H1 (cell line): ENCODE results near the gene DDAH2. TPM values are rescaled to one million over a fixed set of nuclear protein-coding genes. Genes with fewer than 3 reads are reported as not detected.

Experiments
- CTCF ChIA-PET: fragments of 300-600 bp; sonication (Branson Sonifier 250); formaldehyde crosslinking; loops from one replicate; lab custom pipeline; 2021; ENCODE audit not compliant: partially characterized antibody; lab: Charles Lee
- POLR2A ChIA-PET: fragments of 300-600 bp; sonication (Branson Sonifier 250); formaldehyde crosslinking; loops from one replicate; lab custom pipeline; 2021; ENCODE audit warnings: inconsistent platforms; ENCODE audit not compliant: partially characterized antibody; lab: Charles Lee
- DNase-seq, 2 experiments: peaks; one replicate each; pipeline versions ENCODE4 v3.0.0 to v3.0.0-alpha.2; 2010 to 2022; ENCODE audit warnings: low spot score in 2 of 2, low read depth in 1 of 2, mixed read lengths in 1 of 2
- FAIRE-seq: peaks from 2 replicates; lab custom pipeline; 2011; peaks lifted over from hg19 to GRCh38; lab: Jason Lieb, UNC
- H2AFZ ChIP-seq: 2 replicates; pipeline ENCODE4 v1.8.1; 2012; ENCODE audit warnings: low read length, inconsistent platforms
- H2AK5ac ChIP-seq: 2 replicates; pipeline ENCODE4 v1.6.1; 2013; ENCODE audit warnings: low read depth, low read length
- H2BK120ac ChIP-seq: replicated peaks from 2 replicates; pipeline ENCODE3; 2013; ENCODE audit warnings: low read depth, low read length, inconsistent platforms
- H2BK12ac ChIP-seq: 2 replicates; pipeline ENCODE4 v1.6.1; 2013; ENCODE audit warnings: low read depth, low read length
- H2BK15ac ChIP-seq: 2 replicates; pipeline ENCODE4 v1.6.1; 2013; ENCODE audit warnings: low read length
- H2BK20ac ChIP-seq: 2 replicates; pipeline ENCODE4 v1.6.1; 2013; ENCODE audit warnings: low read length
- H2BK5ac ChIP-seq: 2 replicates; pipeline ENCODE4 v1.6.1; 2013; ENCODE audit warnings: low read depth, low read length
- H3K14ac ChIP-seq: 2 replicates; pipeline ENCODE4 v1.6.1; 2013; ENCODE audit warnings: inconsistent platforms; ENCODE audit not compliant: insufficient read length
- H3K18ac ChIP-seq: 2 replicates; pipeline ENCODE4 v1.6.1; 2013; ENCODE audit warnings: low read length; ENCODE audit errors: extremely low read depth
- H3K23ac ChIP-seq: 2 replicates; pipeline ENCODE4 v1.6.1; 2013; ENCODE audit warnings: inconsistent platforms; ENCODE audit not compliant: insufficient read length
- H3K23me2 ChIP-seq: 2 replicates; pipeline ENCODE4 v1.6.1; 2013; ENCODE audit warnings: low read depth, low read length
- H3K27ac ChIP-seq: 2 replicates; pipeline ENCODE4 v1.6.1; 2011; ENCODE audit warnings: low read depth, low read length, inconsistent platforms
- H3K27me3 ChIP-seq, 4 experiments: replicated peaks in 1 of 4; 1 replicate in 1 of 4; 2 replicates in 3 of 4; pipeline versions ENCODE4 v1.6.1 to v1.8.1; 2011 to 2013; ENCODE audit warnings: low read length in 3 of 4, mild to moderate bottlenecking in 3 of 4, inconsistent platforms in 2 of 4, mixed read lengths in 2 of 4, moderate library complexity in 1 of 4; ENCODE audit not compliant: control insufficient read depth in 3 of 4, insufficient read depth in 3 of 4; ENCODE audit errors: extremely low read depth in 1 of 4
- H3K36me3 ChIP-seq, 4 experiments: 2 replicates each; pipeline versions ENCODE4 v1.6.1 to v1.8.1; 2011 to 2013; ENCODE audit warnings: mild to moderate bottlenecking in 4 of 4, low read length in 3 of 4, moderate library complexity in 2 of 4, control low read depth in 1 of 4, inconsistent platforms in 1 of 4; ENCODE audit not compliant: insufficient read depth in 4 of 4, control insufficient read depth in 2 of 4
- H3K4ac ChIP-seq: replicated peaks from 2 replicates; pipeline ENCODE3; 2013; ENCODE audit warnings: low read length, low read depth, mixed read lengths, inconsistent platforms; ENCODE audit not compliant: insufficient read length
- H3K4me1 ChIP-seq, 4 experiments: replicated peaks in 1 of 4; 1 replicate in 1 of 4; 2 replicates in 3 of 4; pipeline versions ENCODE4 v1.6.1 to v1.8.1; 2011 to 2013; ENCODE audit warnings: low read length in 3 of 4, inconsistent platforms in 2 of 4, mixed read lengths in 1 of 4; ENCODE audit not compliant: insufficient read depth in 4 of 4, control insufficient read depth in 3 of 4
- H3K4me2 ChIP-seq, 2 experiments: 2 replicates each; pipeline versions ENCODE4 v1.6.1 to v1.8.1; 2011 to 2013; ENCODE audit warnings: low read depth in 2 of 2, low read length in 2 of 2, control low read depth in 1 of 2, inconsistent platforms in 1 of 2, mild to moderate bottlenecking in 1 of 2; ENCODE audit not compliant: insufficient read depth in 1 of 2
- H3K4me3 ChIP-seq, 4 experiments: fragments of 200-600, 300-600 bp in 1 of 4; sonication (generic), shearing (Covaris generic), sonication (Bioruptor Twin) in 1 of 4; 2 replicates each; pipeline versions ENCODE4 v1.5.1 to v1.8.1; 2011 to 2016; ENCODE audit warnings: low read length in 4 of 4, low read depth in 3 of 4, control low read depth in 2 of 4, inconsistent platforms in 2 of 4, mild to moderate bottlenecking in 2 of 4, mixed read lengths in 1 of 4, moderate library complexity in 1 of 4; ENCODE audit not compliant: insufficient read depth in 2 of 4; ENCODE audit errors: extremely low read depth in 1 of 4
- H3K56ac ChIP-seq: replicated peaks from 2 replicates; pipeline ENCODE3; 2013; ENCODE audit warnings: low read depth, mild to moderate bottlenecking, mixed read lengths, low read length, inconsistent platforms; ENCODE audit not compliant: insufficient read length
- H3K79me1 ChIP-seq: 2 replicates; pipeline ENCODE4 v1.6.1; 2013; ENCODE audit warnings: low read depth, low read length, control low read depth
- H3K79me2 ChIP-seq, 2 experiments: 2 replicates each; pipeline versions ENCODE4 v1.6.1 to v1.8.1; 2012 to 2013; ENCODE audit warnings: low read length in 2 of 2, mild to moderate bottlenecking in 2 of 2, inconsistent platforms in 1 of 2; ENCODE audit not compliant: insufficient read depth in 2 of 2, control insufficient read depth in 1 of 2
- H3K9ac ChIP-seq, 4 experiments: replicated peaks in 1 of 4; 1 replicate in 1 of 4; 2 replicates in 3 of 4; pipeline versions ENCODE4 v1.6.1 to v1.8.1; 2011 to 2013; ENCODE audit warnings: low read depth in 3 of 4, low read length in 3 of 4, control low read depth in 2 of 4, mild to moderate bottlenecking in 2 of 4, moderate library complexity in 2 of 4, inconsistent platforms in 1 of 4; ENCODE audit errors: extremely low read depth in 1 of 4
- H3K9me3 ChIP-seq, 2 experiments: 2 replicates each; pipeline versions ENCODE4 v1.6.1 to v1.8.1; 2012 to 2013; ENCODE audit warnings: mild to moderate bottlenecking in 2 of 2, moderate library complexity in 2 of 2, control low read depth in 1 of 2, inconsistent platforms in 1 of 2, low read depth in 1 of 2, low read length in 1 of 2, mixed read lengths in 1 of 2; ENCODE audit not compliant: insufficient read depth in 2 of 2
- H4K20me1 ChIP-seq, 2 experiments: replicated peaks in 1 of 2; 2 replicates each; pipeline versions ENCODE3 to v1.8.1; 2011 to 2013; ENCODE audit warnings: inconsistent platforms in 2 of 2, low read length in 2 of 2, mild to moderate bottlenecking in 1 of 2; ENCODE audit not compliant: insufficient read depth in 2 of 2, control insufficient read depth in 1 of 2
- H4K5ac ChIP-seq: 2 replicates; pipeline ENCODE4 v1.6.1; 2013; ENCODE audit warnings: low read length, low read depth, mixed read lengths, inconsistent platforms; ENCODE audit not compliant: insufficient read length
- H4K8ac ChIP-seq: 2 replicates; pipeline ENCODE4 v1.8.0; 2013; ENCODE audit warnings: mild to moderate bottlenecking, moderate library complexity, low read length, inconsistent platforms; ENCODE audit not compliant: insufficient read depth; ENCODE audit errors: extremely low read depth
- H4K91ac ChIP-seq: replicated peaks from 2 replicates; pipeline ENCODE3; 2013; ENCODE audit warnings: low read length, mixed read lengths, inconsistent platforms; ENCODE audit not compliant: insufficient read length
- ATF2 ChIP-seq: IDR thresholded peaks from 2 replicates; pipeline ENCODE4 v1.6.1; 2012; ENCODE audit warnings: low read length, inconsistent platforms
- CREB1 ChIP-seq: IDR thresholded peaks from 2 replicates; pipeline ENCODE4 v1.6.1; 2012; ENCODE audit warnings: inconsistent platforms
- EP300 ChIP-seq, 2 experiments: IDR thresholded peaks; 1 replicate in 1 of 2; 2 replicates in 1 of 2; pipeline ENCODE4 v1.6.1; 2011 to 2012; ENCODE audit warnings: low read depth in 2 of 2, low read length in 2 of 2, mild to moderate bottlenecking in 2 of 2, borderline replicate concordance in 1 of 2, inconsistent platforms in 1 of 2, moderate library complexity in 1 of 2
- GTF2F1 ChIP-seq: IDR thresholded peaks from 2 replicates; pipeline ENCODE4 v1.6.1; 2012; ENCODE audit warnings: low read depth, low read length, improper control_type of control experiment, borderline replicate concordance
- JUND ChIP-seq: IDR thresholded peaks from 2 replicates; pipeline ENCODE4 v1.6.1; 2011; ENCODE audit warnings: mild to moderate bottlenecking, improper control_type of control experiment, low read length
- PHF8 ChIP-seq: fragments of 200-600 bp; sonication (generic); conservative IDR thresholded peaks from 2 replicates; pipeline ENCODE4 v1.7.1; 2012; ENCODE audit warnings: low read depth, mild to moderate bottlenecking, inconsistent platforms, low read length, moderate library complexity
- POU5F1 ChIP-seq: IDR thresholded peaks from 2 replicates; pipeline ENCODE4 v1.6.1; 2011; ENCODE audit warnings: low read depth, mild to moderate bottlenecking, low read length, moderate library complexity
- TAF7 ChIP-seq: optimal IDR thresholded peaks from 2 replicates; pipeline ENCODE3; 2011; ENCODE audit warnings: low read depth, mild to moderate bottlenecking, inconsistent platforms, low read length, moderate library complexity, borderline replicate concordance
- ZNF274 ChIP-seq: IDR thresholded peaks from 2 replicates; pipeline ENCODE4 v1.7.0; 2012; ENCODE audit warnings: low read length, borderline replicate concordance; ENCODE audit errors: extremely low read depth
- WGBS, 2 experiments: shearing (Covaris generic) in 1 of 2; methylation state at CpG; one replicate each; pipeline versions ENCODE4 v1.1.6 to v1.1.7; 2013 to 2015; ENCODE audit warnings: low lambda C conversion rate in 2 of 2, mixed read lengths in 2 of 2, inconsistent platforms in 1 of 2, low coverage in 1 of 2, missing lambda C conversion rate in 1 of 2; ENCODE audit not compliant: insufficient replicate concordance in 2 of 2, insufficient coverage in 1 of 2, insufficient read length in 1 of 2; ENCODE audit errors: extremely low coverage in 1 of 2, missing lambda C conversion rate in 1 of 2; 5-methylcytosine and 5-hydroxymethylcytosine counted together
- polyA plus RNA-seq, 7 experiments: library from polyadenylated mRNA; depleted of rRNA in 3 of 7; stranded (reverse) in 5 of 7; unstranded in 2 of 7; fragments of >200 nt in 5 of 7; fragments of 200-250 nt in 2 of 7; gene quantifications; 1 replicate in 5 of 7; 2 replicates in 1 of 7; 4 replicates in 1 of 7; pipeline versions ENCODE4 v1.2.1 to v1.2.3, GENCODE V29; 2011 to 2013; ENCODE audit warnings: missing spikeins in 2 of 7, mixed read lengths in 2 of 7
- total RNA-seq: library from RNA; stranded (reverse); fragmentation: NEBNext Ultra II Directional; extraction: Animal tissue kit (Norgen Biotek cat#: 25700); gene quantifications from 2 replicates; pipeline ENCODE4 v1.2.1, GENCODE V29; 2021

Gene DDAH2
- total and polyA plus RNA-seq, 2 of the 8 experiments (the other 6 are each of a cell fraction or from before 2014, with no cell fraction given), result 53.3 to 73.5 TPM

GRCh38 chr6:31729979-31730630 is 1.0 kb upstream of the DDAH2 start:
- H3K14ac ChIP-seq, result no peak overlapping the region
- no peak overlapping the region; the same call in 1 of the 2 replicates for H2BK5ac ChIP-seq
- H2AK5ac ChIP-seq, result no peak overlapping the region
- peak overlapping the region; percentile 86; the same call in 1 of the 2 replicates for H4K8ac ChIP-seq
- ChIA-PET CTCF (interaction anchor here (0.6 to 8.9 kb wide), 31 partner anchors 10 to 230 kb away, joined by 3 to 89 read pairs (median 5); partner anchors contain the start of genes ABHD16A, C6orf47, LSM2 and LY6G5C), POLR2A (interaction anchor here (0.6 to 4.2 kb wide), 38 partner anchors 9 to 1242 kb away, joined by 3 to 57 read pairs (median 5); partner anchors contain the start of genes ABHD16A, ATP6V1G2, BAG6 and C6orf47)
- peaks cover 10 to 40% (median 33%) of the 10 kb centered on the region in 4 experiments for H3K36me3 ChIP-seq
- peak; percentile 84 to 96 for DNase-seq
- H3K18ac ChIP-seq, result no peak overlapping the region; the same call in 1 of the 2 replicates
- no peak overlapping the region for H2BK120ac ChIP-seq
- H3K4ac ChIP-seq, result peak overlapping the region; percentile 63
- FAIRE-seq, result no peak
- peak overlapping the region; percentile 49; the same call in 1 of the 2 replicates for H3K27ac ChIP-seq
- peak overlapping the region; percentile 56 to 91 (median 83) for H3K4me3 ChIP-seq
- no peak overlapping the region for H3K23ac ChIP-seq
- 6% methylated on average over 40 of the region's 46 CpGs; no CpG with 5 or more reads in 1 of the 2 experiments for WGBS, 2 experiments
- H3K4me1 ChIP-seq, result peaks cover 10 to 19% (median 11%) of the 10 kb centered on the region in 4 experiments
- H3K9ac ChIP-seq, result peak overlapping the region; percentile 62 to 75 (median 71); a peak in 6 of 7 replicates
- no peak overlapping the region for H2AFZ ChIP-seq
- H3K79me2 ChIP-seq, result peaks cover 0 to 12% of the 10 kb centered on the region in 2 experiments; a peak in 2 of 4 replicates
- H2BK15ac ChIP-seq, result no peak overlapping the region
- H4K91ac ChIP-seq, result peak overlapping the region; percentile 27
- no peaks in the 10 kb centered on the region for H3K27me3 ChIP-seq
- H2BK20ac ChIP-seq, result no peak overlapping the region
- peak overlapping the region; percentile 84 for H4K5ac ChIP-seq
- H3K56ac ChIP-seq, result peak overlapping the region; percentile 87
- H2BK12ac ChIP-seq, result 0 out of 2 replicates have a peak overlapping the region, but pooled peaks have one; percentile 92
- H3K79me1 ChIP-seq, result peaks cover 11% of the 10 kb centered on the region; the same call in 1 of the 2 replicates
- no peaks in the 10 kb centered on the region for H3K9me3 ChIP-seq
- H3K23me2 ChIP-seq, result peaks cover 6% of the 10 kb centered on the region; the same call in 1 of the 2 replicates
- H4K20me1 ChIP-seq, result peaks cover 4 to 5% of the 10 kb centered on the region in 2 experiments
- H3K4me2 ChIP-seq, result peak overlapping the region; percentile 31 to 90
- TF ChIP-seq ATF2 (no peak), JUND (no peak), EP300 (IDR thresholded peaks at IDR 0.05; ENCODE audit: borderline replicate concordance in 1 of 2, low read depth in 2 of 2, low read length in 2 of 2) (0 out of 3 replicates have a peak, but pooled peaks of 1 of the 2 experiments have one; percentile 19), POU5F1 (no peak), TAF7 (peak; percentile 57), GTF2F1 (no peak), CREB1 (no peak), PHF8 (peak; percentile 52), ZNF274 (no peak)
